ENCODE measurements around the gene TEKT2.

DNA sequence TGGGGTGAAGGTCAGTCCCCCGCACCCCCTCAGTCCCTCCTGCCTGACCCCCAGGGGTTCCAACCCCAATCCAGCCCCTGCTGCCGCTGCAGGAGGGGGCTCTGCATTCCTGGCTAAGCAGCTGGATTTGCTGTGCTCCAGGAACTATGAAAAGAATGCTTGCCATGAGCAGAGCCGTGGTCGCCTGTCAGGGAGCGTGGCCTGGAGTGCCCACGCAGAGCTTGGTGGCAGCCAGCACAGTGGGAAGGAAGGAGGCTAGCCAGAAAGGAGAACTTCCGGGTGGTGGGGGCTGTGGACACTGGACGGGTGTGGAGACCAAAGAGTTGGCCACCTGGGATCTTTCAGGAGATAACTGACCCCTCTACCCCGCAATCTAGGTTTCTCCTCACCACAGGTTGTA, 35.6 kb downstream of the TEKT2 start:
- TF ChIP-seq CTCF (conservative IDR thresholded peaks at IDR 0.05; ENCODE audit: low read length) (no peak), EZH2phosphoT487 (IDR thresholded peaks at IDR 0.05; ENCODE audit: borderline replicate concordance) (no peak)

All from Loucy (cell line).